GM23338 (cell line): ENCODE data around the gene PPM1N. TPM values are rescaled to one million over a fixed set of nuclear protein-coding genes. Genes with fewer than 3 reads are reported as not detected.

Experiments used
- ATAC-seq: fragments of 200-7000 bp; cut with Tn5 transposase; 3 replicates; pipeline ENCODE4 v1.9.1; 2020
- DNase-seq: peaks from one replicate; pipeline ENCODE4 v3.0.0-alpha.2; 2015; ENCODE audit warnings: low spot score
- H2AFZ ChIP-seq: fragments of 200-600 bp; sonication (generic); 2 replicates; pipeline ENCODE4 v1.8.0; 2016; ENCODE audit warnings: antibody characterized with exemption, mild to moderate bottlenecking, moderate library complexity
- H3F3A ChIP-seq: fragments of 200-600 bp; sonication (generic); replicated peaks from 2 replicates; pipeline ENCODE4 v1.8.0; 2017; ENCODE audit warnings: antibody characterized with exemption, mixed run types, low read depth
- H3K27ac ChIP-seq: fragments of 200-600 bp; sonication (generic); 2 replicates; pipeline ENCODE4 v1.6.1; 2016; ENCODE audit warnings: low read depth
- H3K27me3 ChIP-seq: fragments of 200-600 bp; sonication (generic); 2 replicates; pipeline ENCODE4 v1.8.0; 2016; ENCODE audit warnings: mild to moderate bottlenecking, mixed run types, moderate library complexity; ENCODE audit not compliant: insufficient read depth
- H3K36me3 ChIP-seq: fragments of 200-600 bp; sonication (generic); 2 replicates; pipeline ENCODE4 v1.8.0; 2016; ENCODE audit warnings: mild to moderate bottlenecking; ENCODE audit not compliant: insufficient read depth
- H3K4me1 ChIP-seq: fragments of 200-600 bp; sonication (generic); 2 replicates; pipeline ENCODE4 v1.8.0; 2016; ENCODE audit warnings: mild to moderate bottlenecking, moderate library complexity; ENCODE audit not compliant: insufficient read depth
- H3K4me2 ChIP-seq: fragments of 200-600 bp; sonication (generic); 2 replicates; pipeline ENCODE4 v1.7.1; 2017; ENCODE audit warnings: mixed run types
- H3K4me3 ChIP-seq: fragments of 200-600 bp; sonication (generic); 2 replicates; pipeline ENCODE4 v1.6.1; 2016; ENCODE audit warnings: mixed run types
- H3K79me2 ChIP-seq: fragments of 200-600 bp; sonication (generic); replicated peaks from 2 replicates; pipeline ENCODE4 v1.8.0; 2017; ENCODE audit warnings: mild to moderate bottlenecking; ENCODE audit not compliant: insufficient read depth
- H3K9me2 ChIP-seq: fragments of 200-600 bp; sonication (generic); 2 replicates; pipeline ENCODE4 v1.8.0; 2017; ENCODE audit not compliant: insufficient read depth
- H4K20me1 ChIP-seq: fragments of 200-600 bp; sonication (generic); replicated peaks from 2 replicates; pipeline ENCODE4 v1.8.0; 2017; ENCODE audit warnings: mild to moderate bottlenecking; ENCODE audit not compliant: insufficient read depth
- H3K27ac Mint-ChIP-seq: 2 replicates; pipeline ENCODE4 v1.8.0; 2020; ENCODE audit warnings: inconsistent platforms, mild to moderate bottlenecking, moderate library complexity, mixed read lengths
- H3K27me3 Mint-ChIP-seq: 3 replicates; pipeline ENCODE4 v1.8.0; 2022; ENCODE audit warnings: low read depth, mild to moderate bottlenecking, moderate library complexity, mixed read lengths, inconsistent platforms; ENCODE audit not compliant: insufficient read depth, poor library complexity
- H3K36me3 Mint-ChIP-seq: 3 replicates; pipeline ENCODE4 v1.8.0; 2021; ENCODE audit warnings: low read depth, mild to moderate bottlenecking, inconsistent platforms, moderate library complexity, mixed read lengths
- H3K4me1 Mint-ChIP-seq: 3 replicates; pipeline ENCODE4 v1.8.0; 2020; ENCODE audit warnings: mild to moderate bottlenecking, inconsistent platforms, mixed read lengths
- H3K4me3 Mint-ChIP-seq: 3 replicates; pipeline ENCODE4 v1.8.0; 2021; ENCODE audit warnings: moderate library complexity, mild to moderate bottlenecking, inconsistent platforms, mixed read lengths
- H3K9me3 Mint-ChIP-seq: 3 replicates; pipeline ENCODE4 v1.8.0; 2020; ENCODE audit warnings: moderate library complexity, mild to moderate bottlenecking, inconsistent platforms, mixed read lengths
- CREB1 ChIP-seq: fragments of 250-450 bp; sonication (Bioruptor Pico); IDR thresholded peaks from 2 replicates; pipeline ENCODE4 v1.5.0; 2020; ENCODE audit warnings: low read depth, mild to moderate bottlenecking, moderate library complexity
- CTCF ChIP-seq, 2 experiments: fragments of 200-600 bp in 1 of 2; sonication (generic) in 1 of 2; conservative IDR thresholded peaks; 2 replicates each; pipeline versions ENCODE4 v1.5.1 to v1.6.1; 2016 to 2017; ENCODE audit warnings: antibody characterized with exemption in 2 of 2, low read depth in 2 of 2, mild to moderate bottlenecking in 2 of 2, moderate library complexity in 1 of 2
- EZH2 ChIP-seq: fragments of 200-600 bp; sonication (generic); IDR thresholded peaks from one replicate; pipeline ENCODE4 v1.8.0; 2017; ENCODE audit warnings: antibody characterized with exemption, mild to moderate bottlenecking, low read depth; ENCODE audit not compliant: unreplicated experiment
- NANOG ChIP-seq: IDR thresholded peaks from 2 replicates; pipeline ENCODE4 v1.6.1; 2016; ENCODE audit warnings: antibody characterized with exemption, borderline replicate concordance
- POLR2AphosphoS5 ChIP-seq: IDR thresholded peaks from 2 replicates; pipeline ENCODE4 v1.6.1; 2016; ENCODE audit warnings: antibody characterized with exemption, low read depth
- REST ChIP-seq: IDR thresholded peaks from one replicate; pipeline ENCODE4 v1.6.1; 2018; ENCODE audit warnings: antibody characterized with exemption; ENCODE audit not compliant: unreplicated experiment
- STAT1 ChIP-seq: IDR thresholded peaks from one replicate; pipeline ENCODE4 v1.6.1; 2016; ENCODE audit warnings: antibody characterized with exemption; ENCODE audit not compliant: unreplicated experiment
- ZNF114 ChIP-seq: fragments of 250-450 bp; sonication (Bioruptor Pico); IDR thresholded peaks from 2 replicates; pipeline ENCODE4 v1.5.0; 2020; ENCODE audit warnings: mild to moderate bottlenecking, moderate library complexity
- ZNF331 ChIP-seq: fragments of 250-450 bp; sonication (Bioruptor Pico); IDR thresholded peaks from 2 replicates; pipeline ENCODE4 v1.5.0; 2020; ENCODE audit warnings: low read depth, mild to moderate bottlenecking, moderate library complexity
- polyA plus RNA-seq: library from polyadenylated mRNA; unstranded; fragments of >200 nt; fragmentation: Nextera tagmentation; extraction: Ambion mirVana; gene quantifications from 2 replicates; pipeline ENCODE4 v1.2.1, GENCODE V29; 2016
- total RNA-seq: library from RNA; depleted of rRNA; stranded (reverse); fragments of >200 nt; shearing (Covaris generic); gene quantifications from 2 replicates; pipeline ENCODE4 v1.2.3, GENCODE V29; 2014

PPM1N gene
- total and polyA plus RNA-seq, 2 experiments from 2014 or later, result 15.2 to 25.1 TPM

- H3K36me3 Mint-ChIP-seq, result no peaks in the 10 kb centered on the region; the same call in 2 of the 3 replicates
Measured at GRCh38 chr19:45468159-45468651, 30.0 kb upstream of the PPM1N start.

More at GRCh38 chr19:45468159-45468651, 30.0 kb upstream of the PPM1N start:
- peak; percentile 2 for ATAC-seq
- Mint-ChIP-seq H3K27me3 (peaks cover 41% of the 10 kb centered on the region), H3K27ac (peak overlapping the region; percentile 95), H3K4me1 (peaks cover 20% of the 10 kb centered on the region), H3K9me3 (no peaks in the 10 kb centered on the region), H3K4me3 (peak overlapping the region; percentile 87)
- TF ChIP-seq NANOG, result no peak
- TF ChIP-seq ZNF331 (CRISPR knock-in tag), result no peak
- TF ChIP-seq CTCF (conservative IDR thresholded peaks at IDR 0.05; ENCODE audit: low read depth in 2 of 2), result 0 out of 4 replicates have a peak, but pooled peaks of 1 of the 2 experiments have one; percentile 1
- no peak for TF ChIP-seq REST
- TF ChIP-seq EZH2, result no peak
- no peak for TF ChIP-seq ZNF114
- no peak for TF ChIP-seq STAT1
- TF ChIP-seq POLR2AphosphoS5, result no peak
- TF ChIP-seq CREB1 (CRISPR knock-in tag), result no peak
- DNase-seq, result no peak
- H2AFZ ChIP-seq, result peak overlapping the region; percentile 93
- H3K36me3 ChIP-seq, result no peaks in the 10 kb centered on the region
- peaks cover 22% of the 10 kb centered on the region; the same call in 1 of the 2 replicates for H3K4me1 ChIP-seq
- H3K4me2 ChIP-seq, result peak overlapping the region; percentile 98
- H3K27ac ChIP-seq, result no peak overlapping the region
- no peaks in the 10 kb centered on the region for H4K20me1 ChIP-seq
- peaks cover 47% of the 10 kb centered on the region for H3K27me3 ChIP-seq
- H3K9me2 ChIP-seq, result no peaks in the 10 kb centered on the region
- peaks cover 17% of the 10 kb centered on the region for H3F3A ChIP-seq
- no peaks in the 10 kb centered on the region for H3K79me2 ChIP-seq
- H3K4me3 ChIP-seq, result peak overlapping the region; percentile 95
